Activated CD4-positive, alpha-beta T cell treated with anti-CD3 and anti-CD28 coated beads, Interleukin-2, Interleukin-6, amounts not matched to agents 100 ng/mL and 50 ng/mL, durations not matched to agents 16 hours and 8 hours (primary cell): ENCODE data around the gene KCTD10.
"Not testable (repeated sequence)": the region's sequence is repeated elsewhere in the genome, so short reads cannot be mapped to it uniquely, and the experiment has no call there.

ENCODE experiments used
- DNase-seq: peaks from one replicate; pipeline ENCODE4 v3.0.0-alpha.2; 2020

Gene KCTD10

GRCh38 chr12:109493938-109494337 lies 16.8 kb upstream of the KCTD10 start:
- no peak for DNase-seq

GRCh38 chr12:109493090-109493489 lies 16.0 kb upstream of the KCTD10 start:
- DNase-seq, result no peak

- DNase-seq, result no peak
Observed at GRCh38 chr12:109492371-109492770, 15.3 kb upstream of the KCTD10 start.

GRCh38 chr12:109491671-109492070 lies 14.6 kb upstream of the KCTD10 start:
- DNase-seq, result no peak

GRCh38 chr12:109489955-109490565 lies 13.0 kb upstream of the KCTD10 start:
- no peak for DNase-seq

GRCh38 chr12:109489016-109489954 lies 12.2 kb upstream of the KCTD10 start:
- no peak for DNase-seq

- DNase-seq, result no peak
Observed at GRCh38 chr12:109488051-109488665, 11.1 kb upstream of the KCTD10 start.

GRCh38 chr12:109487181-109488050 lies 10.3 kb upstream of the KCTD10 start:
- DNase-seq, result no peak

GRCh38 chr12:109485201-109485600 lies 8.1 kb upstream of the KCTD10 start:
- DNase-seq, result no peak

- DNase-seq, result no peak
Observed at GRCh38 chr12:109483346-109483745, 6.2 kb upstream of the KCTD10 start.

GRCh38 chr12:109482894-109483293 lies 5.8 kb upstream of the KCTD10 start:
- no peak for DNase-seq

- no peak for DNase-seq
Observed at GRCh38 chr12:109482491-109482890, 5.4 kb upstream of the KCTD10 start.

- no peak for DNase-seq
Observed at GRCh38 chr12:109481863-109482262, 4.8 kb upstream of the KCTD10 start.

GRCh38 chr12:109480356-109480755 lies 3.3 kb upstream of the KCTD10 start:
- no peak for DNase-seq

GRCh38 chr12:109479761-109480160 lies 2.7 kb upstream of the KCTD10 start:
- DNase-seq, result no peak

- no peak for DNase-seq
Observed at GRCh38 chr12:109477963-109478315, 839 bp upstream of the KCTD10 start.

- DNase-seq, result no peak
Observed at GRCh38 chr12:109476807-109477184, 304 bp downstream of the KCTD10 start.

GRCh38 chr12:109475993-109476806 lies 900 bp downstream of the KCTD10 start:
- DNase-seq, result no peak

GRCh38 chr12:109475121-109475520 lies 2.0 kb downstream of the KCTD10 start:
- DNase-seq, result no peak

- DNase-seq, result not testable (repeated sequence)
Observed at GRCh38 chr12:109473526-109474270, 3.4 kb downstream of the KCTD10 start.

- DNase-seq, result no peak
Observed at GRCh38 chr12:109473006-109473405, 4.1 kb downstream of the KCTD10 start.
